K562 (cell line): ENCODE measurements around the gene ATG7. TPM values are rescaled to one million over a fixed set of nuclear protein-coding genes. Genes with fewer than 3 reads are reported as not detected.

Experiments used
- ARID3A ChIP-seq: IDR thresholded peaks from 2 replicates; pipeline ENCODE4 v1.6.1; 2012; ENCODE audit warnings: low read depth, low read length, improper control_type of control experiment, borderline replicate concordance
- BMI1 ChIP-seq: fragments of 150-350 bp; IDR thresholded peaks from 2 replicates; pipeline ENCODE4 v1.6.1; 2014; ENCODE audit warnings: low read length
- CAMTA2 ChIP-seq: fragments of 250-450 bp; sonication (Bioruptor Pico); conservative IDR thresholded peaks from 2 replicates; pipeline ENCODE4 v1.5.1; 2022
- CREB3 ChIP-seq: fragments of 450-650 bp; conservative IDR thresholded peaks from 2 replicates; pipeline ENCODE4 v1.6.1; 2016; ENCODE audit warnings: missing genetic modification characterization, low read depth, mild to moderate bottlenecking, missing compliant biosample characterization, moderate library complexity
- CREB3L1 ChIP-seq: fragments of 450-650 bp; IDR thresholded peaks from 2 replicates; pipeline ENCODE4 v1.6.1; 2014; ENCODE audit warnings: low read depth, mild to moderate bottlenecking, moderate library complexity, borderline replicate concordance
- THRB ChIP-seq: fragments of 450-650 bp; formaldehyde crosslinking; conservative IDR thresholded peaks from 2 replicates; pipeline ENCODE4 v1.4.0; 2022; ENCODE audit warnings: mild to moderate bottlenecking, missing genetic modification characterization
- YBX1 ChIP-seq: fragments of 450-650 bp; IDR thresholded peaks from 2 replicates; pipeline ENCODE4 v1.7.1; 2016; ENCODE audit warnings: mild to moderate bottlenecking
- ZNF212 ChIP-seq: fragments of 450-650 bp; formaldehyde crosslinking; IDR thresholded peaks from 2 replicates; pipeline ENCODE4 v1.4.0; 2020; ENCODE audit warnings: mild to moderate bottlenecking
- ZNF263 ChIP-seq: sonication (generic); formaldehyde crosslinking; IDR thresholded peaks from 2 replicates; pipeline ENCODE4 v1.8.0; 2022; ENCODE audit warnings: mild to moderate bottlenecking, missing genetic modification reagents, borderline replicate concordance
- ZNF311 ChIP-seq: fragments of 250-450 bp; sonication (Bioruptor Pico); IDR thresholded peaks from 2 replicates; pipeline ENCODE4 v1.4.0; 2020; ENCODE audit warnings: mild to moderate bottlenecking, moderate library complexity
- polyA plus RNA-seq, 8 experiments: library from polyadenylated mRNA; depleted of rRNA in 4 of 8; stranded (reverse) in 5 of 8; unstranded in 3 of 8; fragments of >200 nt; fragmentation: Nextera tagmentation in 2 of 8; fragmentation: Illumina TruSeq in 1 of 8; extraction: Ambion mirVana in 2 of 8; extraction: Trizol in 1 of 8; gene quantifications; 2 replicates each; pipeline versions ENCODE4 v1.2.1 to v1.2.3, GENCODE V29; 2011 to 2014; ENCODE audit warnings: inconsistent platforms in 1 of 8, missing spikeins in 1 of 8
- total RNA-seq, 7 experiments: library from RNA; depleted of rRNA in 6 of 7; stranded (reverse); fragments of >200 nt in 6 of 7; fragmentation: Illumina TruSeq in 2 of 7; extraction: Trizol in 2 of 7; gene quantifications; 2 replicates each; pipeline versions ENCODE4 v1.2.1 to v1.2.3, GENCODE V29; 2011 to 2021; ENCODE audit warnings: low replicate concordance in 1 of 7

Gene ATG7
- total and polyA plus RNA-seq, 9 of the 15 experiments (the other 6 are each of a cell fraction or from before 2014, with no cell fraction given) = 18.3 to 45.3 (median 33.6) TPM

- TF ChIP-seq ARID3A (no peak), ZNF311 (CRISPR knock-in tag) (no peak), YBX1 (no peak), ZNF212 (CRISPR knock-in tag) (no peak), THRB (CRISPR knock-in tag) (no peak), CREB3 (no peak), CREB3L1 (no peak), BMI1 (no peak), ZNF263 (CRISPR knock-in tag) (no peak), CAMTA2 (no peak)
- TF ChIP-seq, all 486 proteins: peak for 0
Measured at GRCh38 chr3:11532931-11533391, 260.8 kb downstream of the ATG7 start (continued).
